GM21360 (cell line): ENCODE data around the gene GAGE12H.
"Not testable (repeated sequence)": the region's sequence is repeated elsewhere in the genome, so short reads cannot be mapped to it uniquely, and the experiment has no call there.

Source experiments
- ATAC-seq: cut with Tn5 transposase; IDR thresholded peaks from one replicate; pipeline ENCODE4 v1.9.1; 2021; ENCODE audit warnings: mild to moderate bottlenecking, moderate library complexity; ENCODE audit not compliant: unreplicated experiment

The GAGE12H gene, protein sequence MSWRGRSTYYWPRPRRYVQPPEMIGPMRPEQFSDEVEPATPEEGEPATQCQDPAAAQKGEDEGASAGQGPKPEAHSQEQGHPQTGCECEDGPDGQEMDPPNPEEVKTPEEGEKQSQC

DNA sequence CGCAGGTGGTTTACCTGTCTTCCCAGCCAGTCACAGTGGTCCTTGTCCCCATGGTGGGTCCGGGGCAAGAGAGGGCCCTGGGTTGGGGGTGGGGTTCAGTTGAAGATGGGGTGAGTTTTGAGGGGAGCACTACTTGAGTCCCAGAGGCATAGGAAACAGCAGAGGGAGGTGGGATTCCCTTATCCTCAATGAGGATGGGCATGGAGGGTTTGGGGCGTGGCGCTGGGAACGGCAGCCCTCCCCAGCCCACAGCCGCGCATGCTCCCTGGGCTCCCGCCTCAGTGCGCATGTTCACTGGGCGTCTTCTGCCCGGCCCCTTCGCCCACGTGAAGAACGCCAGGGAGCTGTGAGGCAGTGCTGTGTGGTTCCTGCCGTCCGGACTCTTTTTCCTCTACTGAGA is at the start of gene GAGE12H:
Gene GAGE12H (plus strand): TSS at position 301 of the 400 bp plus-strand sequence. CDS start 1,155 bp downstream, outside the sequence.
- not testable (repeated sequence) for ATAC-seq

DNA sequence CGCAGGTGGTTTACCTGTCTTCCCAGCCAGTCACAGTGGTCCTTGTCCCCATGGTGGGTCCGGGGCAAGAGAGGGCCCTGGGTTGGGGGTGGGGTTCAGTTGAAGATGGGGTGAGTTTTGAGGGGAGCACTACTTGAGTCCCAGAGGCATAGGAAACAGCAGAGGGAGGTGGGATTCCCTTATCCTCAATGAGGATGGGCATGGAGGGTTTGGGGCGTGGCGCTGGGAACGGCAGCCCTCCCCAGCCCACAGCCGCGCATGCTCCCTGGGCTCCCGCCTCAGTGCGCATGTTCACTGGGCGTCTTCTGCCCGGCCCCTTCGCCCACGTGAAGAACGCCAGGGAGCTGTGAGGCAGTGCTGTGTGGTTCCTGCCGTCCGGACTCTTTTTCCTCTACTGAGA is 47.9 kb upstream of the GAGE12H start, which contains the start of gene GAGE12C:
Gene GAGE12C (plus strand): TSS at position 301 of the 400 bp plus-strand sequence. CDS start 1,155 bp downstream, outside the sequence.
- ATAC-seq = not testable (repeated sequence)

DNA sequence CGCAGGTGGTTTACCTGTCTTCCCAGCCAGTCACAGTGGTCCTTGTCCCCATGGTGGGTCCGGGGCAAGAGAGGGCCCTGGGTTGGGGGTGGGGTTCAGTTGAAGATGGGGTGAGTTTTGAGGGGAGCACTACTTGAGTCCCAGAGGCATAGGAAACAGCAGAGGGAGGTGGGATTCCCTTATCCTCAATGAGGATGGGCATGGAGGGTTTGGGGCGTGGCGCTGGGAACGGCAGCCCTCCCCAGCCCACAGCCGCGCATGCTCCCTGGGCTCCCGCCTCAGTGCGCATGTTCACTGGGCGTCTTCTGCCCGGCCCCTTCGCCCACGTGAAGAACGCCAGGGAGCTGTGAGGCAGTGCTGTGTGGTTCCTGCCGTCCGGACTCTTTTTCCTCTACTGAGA is 38.3 kb upstream of the GAGE12H start, which contains the start of gene GAGE12D:
Gene GAGE12D (plus strand): TSS at position 301 of the 400 bp plus-strand sequence. CDS start 1,155 bp downstream, outside the sequence.
- not testable (repeated sequence) for ATAC-seq

DNA sequence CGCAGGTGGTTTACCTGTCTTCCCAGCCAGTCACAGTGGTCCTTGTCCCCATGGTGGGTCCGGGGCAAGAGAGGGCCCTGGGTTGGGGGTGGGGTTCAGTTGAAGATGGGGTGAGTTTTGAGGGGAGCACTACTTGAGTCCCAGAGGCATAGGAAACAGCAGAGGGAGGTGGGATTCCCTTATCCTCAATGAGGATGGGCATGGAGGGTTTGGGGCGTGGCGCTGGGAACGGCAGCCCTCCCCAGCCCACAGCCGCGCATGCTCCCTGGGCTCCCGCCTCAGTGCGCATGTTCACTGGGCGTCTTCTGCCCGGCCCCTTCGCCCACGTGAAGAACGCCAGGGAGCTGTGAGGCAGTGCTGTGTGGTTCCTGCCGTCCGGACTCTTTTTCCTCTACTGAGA is 28.8 kb upstream of the GAGE12H start, which contains the start of gene GAGE12E:
Gene GAGE12E (plus strand): TSS at position 301 of the 400 bp plus-strand sequence. CDS start 1,155 bp downstream, outside the sequence.
- not testable (repeated sequence) for ATAC-seq

DNA sequence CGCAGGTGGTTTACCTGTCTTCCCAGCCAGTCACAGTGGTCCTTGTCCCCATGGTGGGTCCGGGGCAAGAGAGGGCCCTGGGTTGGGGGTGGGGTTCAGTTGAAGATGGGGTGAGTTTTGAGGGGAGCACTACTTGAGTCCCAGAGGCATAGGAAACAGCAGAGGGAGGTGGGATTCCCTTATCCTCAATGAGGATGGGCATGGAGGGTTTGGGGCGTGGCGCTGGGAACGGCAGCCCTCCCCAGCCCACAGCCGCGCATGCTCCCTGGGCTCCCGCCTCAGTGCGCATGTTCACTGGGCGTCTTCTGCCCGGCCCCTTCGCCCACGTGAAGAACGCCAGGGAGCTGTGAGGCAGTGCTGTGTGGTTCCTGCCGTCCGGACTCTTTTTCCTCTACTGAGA is 19.2 kb upstream of the GAGE12H start, which contains the start of gene GAGE12F:
Gene GAGE12F (plus strand): TSS at position 301 of the 400 bp plus-strand sequence. CDS start 1,155 bp downstream, outside the sequence.
- not testable (repeated sequence) for ATAC-seq

DNA sequence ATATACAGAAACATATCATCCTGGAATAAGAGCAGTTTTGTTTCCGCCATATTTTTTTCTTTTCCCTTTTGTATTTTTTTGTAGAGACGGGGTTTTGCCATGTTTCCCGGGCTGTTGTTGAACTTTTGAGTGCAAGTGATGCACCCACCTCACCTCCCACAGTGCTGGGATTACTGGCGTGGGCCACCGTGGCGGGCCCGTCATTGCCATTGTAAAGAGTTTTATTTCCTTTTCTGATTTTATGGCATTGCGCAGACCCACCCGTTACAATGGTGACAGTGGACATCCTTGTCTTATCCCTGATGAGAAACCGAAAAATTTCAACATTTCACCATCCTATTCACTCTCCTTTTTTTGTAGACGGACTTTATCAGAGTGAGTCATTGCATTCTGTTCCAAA is 11.0 kb upstream of the GAGE12H start:
- ATAC-seq = not testable (repeated sequence)

DNA sequence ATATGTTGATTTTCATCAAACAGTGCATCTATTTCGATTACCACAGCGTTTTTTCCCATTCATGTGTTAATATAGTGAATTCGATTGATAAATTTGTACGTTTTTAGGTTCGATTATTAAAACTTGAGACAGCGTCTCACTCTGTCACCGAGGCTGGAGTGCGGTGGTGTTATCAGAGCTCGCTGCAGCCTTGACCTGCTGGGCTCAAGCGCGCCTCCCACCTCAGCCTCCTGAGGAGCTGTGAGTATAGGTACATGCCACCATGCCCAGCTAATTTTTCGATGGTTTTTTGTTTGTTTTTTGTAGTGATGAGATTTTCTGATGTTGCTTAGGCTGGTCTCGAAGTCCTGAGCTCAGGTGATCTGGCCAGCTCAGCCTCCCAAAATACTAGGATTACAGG is 10.6 kb upstream of the GAGE12H start:
- not testable (repeated sequence) for ATAC-seq

DNA sequence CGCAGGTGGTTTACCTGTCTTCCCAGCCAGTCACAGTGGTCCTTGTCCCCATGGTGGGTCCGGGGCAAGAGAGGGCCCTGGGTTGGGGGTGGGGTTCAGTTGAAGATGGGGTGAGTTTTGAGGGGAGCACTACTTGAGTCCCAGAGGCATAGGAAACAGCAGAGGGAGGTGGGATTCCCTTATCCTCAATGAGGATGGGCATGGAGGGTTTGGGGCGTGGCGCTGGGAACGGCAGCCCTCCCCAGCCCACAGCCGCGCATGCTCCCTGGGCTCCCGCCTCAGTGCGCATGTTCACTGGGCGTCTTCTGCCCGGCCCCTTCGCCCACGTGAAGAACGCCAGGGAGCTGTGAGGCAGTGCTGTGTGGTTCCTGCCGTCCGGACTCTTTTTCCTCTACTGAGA is 9.6 kb upstream of the GAGE12H start, which contains the start of gene GAGE12G:
Gene GAGE12G (plus strand): TSS at position 301 of the 400 bp plus-strand sequence. CDS start 1,155 bp downstream, outside the sequence.
- not testable (repeated sequence) for ATAC-seq

DNA sequence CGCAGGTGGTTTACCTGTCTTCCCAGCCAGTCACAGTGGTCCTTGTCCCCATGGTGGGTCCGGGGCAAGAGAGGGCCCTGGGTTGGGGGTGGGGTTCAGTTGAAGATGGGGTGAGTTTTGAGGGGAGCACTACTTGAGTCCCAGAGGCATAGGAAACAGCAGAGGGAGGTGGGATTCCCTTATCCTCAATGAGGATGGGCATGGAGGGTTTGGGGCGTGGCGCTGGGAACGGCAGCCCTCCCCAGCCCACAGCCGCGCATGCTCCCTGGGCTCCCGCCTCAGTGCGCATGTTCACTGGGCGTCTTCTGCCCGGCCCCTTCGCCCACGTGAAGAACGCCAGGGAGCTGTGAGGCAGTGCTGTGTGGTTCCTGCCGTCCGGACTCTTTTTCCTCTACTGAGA is 9.4 kb downstream of the GAGE12H start, which contains the start of gene GAGE2A:
Gene GAGE2A (plus strand): TSS at position 301 of the 400 bp plus-strand sequence. CDS start 1,155 bp downstream, outside the sequence.
- ATAC-seq = not testable (repeated sequence)

DNA sequence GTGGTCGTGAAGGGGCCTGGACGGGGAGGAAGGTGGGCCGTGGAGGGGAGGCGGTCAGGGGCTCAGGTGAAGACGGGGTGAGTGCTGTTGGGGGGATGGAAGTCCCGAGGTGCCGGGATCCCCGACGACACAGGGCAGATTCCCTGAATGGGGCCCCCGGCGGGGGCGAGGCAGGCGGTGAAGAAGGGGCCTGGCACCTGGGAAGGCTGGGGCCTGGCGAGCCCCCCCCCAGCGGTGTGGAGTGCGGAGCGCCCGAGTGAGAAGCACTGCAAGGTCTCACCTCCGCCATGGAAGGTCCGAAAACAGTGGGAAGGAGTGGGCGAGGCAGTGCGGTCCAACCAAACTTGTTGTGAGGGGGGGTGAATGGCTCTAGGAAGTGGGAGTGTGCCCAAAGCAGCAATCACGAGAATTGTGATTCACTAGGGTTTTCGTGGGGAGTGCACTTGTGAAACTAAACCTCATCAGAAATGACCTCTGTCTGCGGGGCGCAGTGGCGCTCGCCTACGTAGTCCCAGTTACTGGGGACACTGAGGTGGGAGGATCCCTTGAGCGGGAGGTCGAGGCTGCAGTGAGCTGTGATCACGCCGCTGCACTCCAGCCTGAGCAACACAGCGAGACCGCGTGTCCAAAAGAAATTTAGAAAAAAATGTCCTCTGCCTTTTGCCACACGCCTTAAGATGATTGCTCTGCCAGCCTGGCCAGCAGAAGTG is 10.2 kb downstream of the GAGE12H start:
- ATAC-seq = not testable (repeated sequence)

DNA sequence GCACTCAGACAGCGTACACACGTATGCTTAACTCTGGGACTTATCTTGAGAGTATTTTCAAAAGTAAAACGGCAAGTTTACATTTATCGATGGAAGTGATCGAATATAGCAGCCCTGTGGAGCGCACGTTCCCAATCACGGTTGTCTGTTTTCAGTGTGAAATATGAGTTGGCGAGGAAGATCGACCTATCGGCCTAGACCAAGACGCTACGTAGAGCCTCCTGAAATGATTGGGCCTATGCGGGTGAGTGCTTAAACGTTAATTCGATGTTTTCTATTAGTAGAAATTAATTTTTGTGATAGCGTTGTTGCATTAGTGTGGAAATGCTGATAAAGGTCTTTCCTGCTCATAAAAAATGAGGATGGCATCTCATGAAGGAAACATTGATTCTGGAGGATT is 10.7 kb downstream of the GAGE12H start:
- not testable (repeated sequence) for ATAC-seq

DNA sequence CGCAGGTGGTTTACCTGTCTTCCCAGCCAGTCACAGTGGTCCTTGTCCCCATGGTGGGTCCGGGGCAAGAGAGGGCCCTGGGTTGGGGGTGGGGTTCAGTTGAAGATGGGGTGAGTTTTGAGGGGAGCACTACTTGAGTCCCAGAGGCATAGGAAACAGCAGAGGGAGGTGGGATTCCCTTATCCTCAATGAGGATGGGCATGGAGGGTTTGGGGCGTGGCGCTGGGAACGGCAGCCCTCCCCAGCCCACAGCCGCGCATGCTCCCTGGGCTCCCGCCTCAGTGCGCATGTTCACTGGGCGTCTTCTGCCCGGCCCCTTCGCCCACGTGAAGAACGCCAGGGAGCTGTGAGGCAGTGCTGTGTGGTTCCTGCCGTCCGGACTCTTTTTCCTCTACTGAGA is 19.0 kb downstream of the GAGE12H start, which contains the start of gene GAGE1:
Gene GAGE1 (plus strand): TSS at position 301 of the 400 bp plus-strand sequence. CDS start 1,155 bp downstream, outside the sequence.
- not testable (repeated sequence) for ATAC-seq

DNA sequence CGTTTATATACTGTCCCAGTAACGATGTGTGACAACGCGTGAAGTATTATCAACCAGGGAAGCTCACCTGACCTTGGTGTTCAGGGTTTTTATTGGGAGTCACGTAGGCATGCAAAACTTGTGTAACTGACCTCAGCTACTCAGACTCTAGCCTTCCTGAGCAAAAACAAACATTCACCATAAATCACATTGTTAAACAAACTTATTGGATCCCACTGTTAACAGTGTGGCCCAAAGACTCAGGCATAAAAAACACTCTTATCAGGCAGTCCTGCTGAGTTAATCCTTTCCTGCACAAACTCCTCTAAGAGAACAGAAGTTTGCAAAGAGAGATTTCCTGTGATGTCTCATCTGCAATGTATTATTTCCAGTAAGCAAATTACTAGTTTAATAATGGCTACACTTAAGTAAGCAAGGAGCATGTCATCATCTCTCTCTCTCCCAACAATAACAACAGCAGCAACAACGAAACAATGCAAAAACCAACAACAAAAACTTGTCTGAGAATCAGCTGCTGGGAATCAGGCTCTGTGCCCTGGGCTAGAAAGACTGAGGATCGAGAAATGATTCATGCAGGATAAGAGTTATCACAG is 31.1 kb downstream of the GAGE12H start:
- ATAC-seq = no peak

DNA sequence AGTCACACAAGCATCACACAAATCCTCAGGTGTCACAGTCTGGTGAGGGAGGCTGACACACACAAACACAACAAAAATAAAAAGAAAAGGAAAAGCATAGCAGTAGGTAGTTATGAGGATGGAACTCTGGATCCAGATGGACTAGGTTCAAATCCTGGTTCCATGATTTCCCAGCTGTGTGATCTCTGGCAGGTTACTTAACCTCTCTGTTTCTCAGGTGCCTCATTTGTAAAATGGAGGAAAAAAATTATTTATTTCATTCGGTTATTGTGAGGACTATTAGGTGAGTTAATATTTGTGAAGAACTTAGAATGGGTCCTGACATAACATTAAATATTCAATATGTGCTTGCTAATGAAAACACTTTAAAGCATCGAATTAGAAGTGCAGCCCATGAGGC is 38.8 kb downstream of the GAGE12H start:
- ATAC-seq = no peak

DNA sequence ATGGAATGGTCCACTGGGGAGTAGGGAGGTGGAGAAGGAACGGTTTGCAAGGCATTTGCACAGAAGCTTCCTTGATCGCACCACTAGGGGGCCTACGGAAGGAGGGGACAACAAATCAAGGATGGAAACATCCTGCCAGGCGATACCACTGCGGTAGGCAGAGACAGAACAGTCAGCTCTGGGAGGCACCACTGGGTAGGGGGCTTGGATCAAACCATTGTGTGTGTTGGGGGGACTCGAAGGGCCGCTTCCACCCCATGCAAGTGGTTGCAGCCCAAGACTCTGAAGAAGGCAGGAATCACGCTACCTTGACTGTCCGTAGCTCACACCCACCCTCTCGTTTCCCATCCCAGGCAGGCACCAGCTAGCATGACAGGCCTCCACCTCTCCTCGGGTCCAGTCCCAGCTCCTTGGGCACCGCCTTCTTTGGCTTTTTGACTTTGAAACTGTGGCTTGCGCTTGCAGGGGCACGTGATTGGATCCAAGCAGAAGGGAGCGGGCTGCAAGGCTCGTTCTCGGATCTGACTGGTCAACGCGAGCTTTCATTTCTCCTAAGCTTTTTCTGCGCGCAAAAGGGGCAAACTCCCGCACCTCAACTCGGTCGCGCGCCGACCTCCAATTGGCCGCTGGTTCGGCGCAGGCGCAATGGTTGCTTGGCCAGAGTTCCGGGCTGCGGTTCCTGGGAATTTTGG is 47.5 kb downstream of the GAGE12H start:
- ATAC-seq = no peak
